ENCODE data around the gene GNG8. TPM values are rescaled to one million over a fixed set of nuclear protein-coding genes. Genes with fewer than 3 reads are reported as not detected.

GNG8 gene
- total and polyA plus RNA-seq, 9 of the 15 experiments (the other 6 are each of a cell fraction or from before 2014, with no cell fraction given): 1.3 TPM; not detected in 8

DNA sequence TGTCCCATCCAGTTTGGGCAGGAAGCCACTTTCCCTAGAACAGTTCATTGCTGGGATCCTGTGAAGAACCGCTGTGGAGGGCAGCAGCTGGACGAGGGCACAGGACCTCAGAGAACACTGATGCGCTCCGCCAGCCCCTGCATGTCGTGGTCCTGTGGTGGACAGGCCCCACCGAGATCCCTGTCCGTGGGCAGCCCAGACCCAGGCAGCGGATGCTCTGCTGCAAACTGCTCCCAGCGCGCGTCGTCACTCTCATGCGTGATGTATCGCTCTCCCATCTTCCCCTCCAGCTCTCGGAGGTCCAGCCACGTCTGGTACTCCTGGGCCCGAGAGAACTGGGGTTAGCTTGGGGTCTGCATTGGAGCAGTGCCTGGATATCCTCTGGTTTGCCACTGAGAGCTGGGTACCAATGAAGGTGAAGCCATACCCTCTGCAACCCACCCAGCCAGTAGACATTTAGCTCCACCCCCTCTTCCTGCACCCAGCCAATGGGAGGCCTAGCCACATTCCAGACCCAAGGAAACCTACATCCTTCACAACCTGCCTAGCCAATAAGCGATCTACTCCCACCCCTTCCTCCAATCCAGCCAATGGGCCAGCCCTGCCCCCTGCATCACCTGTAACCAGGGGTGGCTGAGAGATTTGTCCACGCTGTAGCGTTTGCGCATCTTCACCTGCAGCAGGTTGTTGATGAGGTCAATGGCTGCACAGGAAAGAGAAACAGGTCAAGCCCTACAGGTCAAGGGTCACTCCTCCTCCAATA, 38.6 kb upstream of the GNG8 start:
- H2AFZ ChIP-seq (ENCODE audit: low read depth, low read length): no peak overlapping the region
- intact Hi-C loops (cut with micrococcal nuclease): no loop called here
- 0 out of 4 replicates have a peak overlapping the region, but pooled peaks of 1 of the 2 experiments have one; percentile 47 for H3K9ac ChIP-seq (ENCODE audit: insufficient read depth in 1 of 2, low read depth in 2 of 2, low read length in 2 of 2)
- POLR2A ChIA-PET: interaction anchor here (0.6 to 0.7 kb wide), 3 partner anchors 13 to 110 kb away, joined by 3 to 4 read pairs (median 3); no protein-coding TSS in a partner anchor
- TF ChIP-seq VEZF1 (CRISPR knock-in tag; IDR thresholded peaks at IDR 0.05) (no peak), E2F6 (IDR thresholded peaks at IDR 0.05; ENCODE audit: borderline replicate concordance in 1 of 2, extremely low read depth in 1 of 2, insufficient read depth in 1 of 2, insufficient read length in 1 of 2, low read depth in 1 of 2, low read length in 1 of 2, poor library complexity in 1 of 2, severe bottlenecking in 1 of 2) (no peak), ZNF263 (CRISPR knock-in tag; IDR thresholded peaks at IDR 0.05; ENCODE audit: borderline replicate concordance) (0 out of 2 replicates have a peak, but pooled peaks have one; percentile 3), MEF2D (tag; conservative IDR thresholded peaks at IDR 0.05; ENCODE audit: low read depth) (no peak), CREM (IDR thresholded peaks at IDR 0.05; ENCODE audit: low read depth) (peak; percentile 70), NFYB (IDR thresholded peaks at IDR 0.05; ENCODE audit: extremely low read depth, insufficient read length) (peak; percentile 68), CREB1 (IDR thresholded peaks at IDR 0.05) (no peak), CREB1 (CRISPR knock-in tag; IDR thresholded peaks at IDR 0.05) (peak; percentile 53; the same call in 1 of the 2 replicates), RFX5 (IDR thresholded peaks at IDR 0.05; ENCODE audit: low read depth, low read length) (peak; percentile 96)
- H3K79me2 ChIP-seq (ENCODE audit: control insufficient read depth, insufficient read depth, low read length): peaks cover 4% of the 10 kb centered on the region; the same call in 1 of the 3 replicates
- H3K9me3 ChIP-seq (replicated peaks; ENCODE audit: control insufficient read depth, insufficient read depth, low read depth, low read length): no peaks in the 10 kb centered on the region
- 97% methylated on average over 21 of the region's 21 CpGs for WGBS (ENCODE audit: insufficient coverage, low coverage, missing lambda C conversion rate)
- CTCF ChIA-PET (ENCODE audit: low intra/inter-chr PET ratio): no interaction called here
- ATAC-seq (peak; percentile 41; the same call in 2 of the 3 replicates), FAIRE-seq (no peak), DNase-seq (ENCODE audit: extremely low read depth in 1 of 4, low spot score in 3 of 4) (peak in 3 of 4 experiments; percentile 42 to 67 (median 62))
- no peak overlapping the region for H3K27ac ChIP-seq (ENCODE audit: extremely low read depth, low read depth, low read length)
- no peaks in the 10 kb centered on the region; the same call in 1 of the 2 replicates for H4K20me1 ChIP-seq (replicated peaks; ENCODE audit: control insufficient read depth, insufficient read depth, low read length)
- H3K4me2 ChIP-seq (ENCODE audit: insufficient read depth, low read length): no peak overlapping the region
- no peak overlapping the region for H3K4me3 ChIP-seq
- H3K36me3 ChIP-seq (ENCODE audit: control insufficient read depth, insufficient read depth, low read length): peaks cover 56% of the 10 kb centered on the region; the same call in 2 of the 3 replicates
- peaks cover 0 to 15% of the 10 kb centered on the region in 2 experiments; a peak in 3 of 5 replicates for H3K4me1 ChIP-seq (replicated peaks in 1 of 2; ENCODE audit: control insufficient read depth in 2 of 2, insufficient read depth in 2 of 2, low read length in 2 of 2)
- TSS peak; percentile 73 for BruUV-seq (replicated peaks)
- no peaks in the 10 kb centered on the region for H3K27me3 ChIP-seq (ENCODE audit: control insufficient read depth in 2 of 2, insufficient read depth in 2 of 2, low read length in 2 of 2)
- no peaks in the 10 kb centered on the region for H3K9me1 ChIP-seq (ENCODE audit: control insufficient read depth, insufficient read depth, low read length)
- in situ Hi-C loops (cut with MboI): no loop called here

Data from K562 (cell line).